ENCODE data around the gene HOMER1.

Gene HOMER1

DNA sequence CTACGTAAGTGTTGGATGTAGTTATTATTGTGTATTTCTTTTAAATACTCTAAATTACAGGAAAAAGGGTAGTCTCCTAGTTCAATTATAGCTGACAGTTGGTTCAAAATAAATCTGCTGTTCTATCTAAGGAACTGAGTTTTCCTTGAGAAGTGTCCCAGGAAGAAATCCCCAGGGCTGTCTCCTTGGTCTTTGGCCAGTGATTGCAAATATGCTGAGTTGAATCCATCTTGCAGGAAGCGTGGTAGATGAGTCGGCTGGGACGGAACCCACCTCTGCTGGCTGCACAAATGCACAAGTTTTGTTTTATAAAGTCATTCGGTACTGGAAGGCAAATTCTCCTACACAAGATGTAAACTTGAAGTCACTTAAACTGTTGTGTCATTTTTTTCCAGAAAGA, 30.2 kb upstream of the HOMER1 start:
- no peaks in the 10 kb centered on the region for H3K9me3 ChIP-seq (ENCODE audit: insufficient read depth, low read length)
- no peaks in the 10 kb centered on the region for H3K36me3 ChIP-seq (ENCODE audit: low read length)
- no peak overlapping the region for H3K27ac ChIP-seq (ENCODE audit: low read depth, low read length)
- no peak overlapping the region for H3K4me3 ChIP-seq (ENCODE audit: insufficient read depth, low read length, poor library complexity, severe bottlenecking)
- H3K9me2 ChIP-seq (replicated peaks; ENCODE audit: insufficient read depth, low read length), result no peaks in the 10 kb centered on the region
- H3K27me3 ChIP-seq (ENCODE audit: low read length), result no peaks in the 10 kb centered on the region
- H2AFZ ChIP-seq (ENCODE audit: low read depth, low read length, severe bottlenecking), result no peak overlapping the region
- no peaks in the 10 kb centered on the region for H4K20me1 ChIP-seq (ENCODE audit: low read depth, low read length)
- H3K79me2 ChIP-seq (ENCODE audit: insufficient read depth, low read length), result no peaks in the 10 kb centered on the region
- no peak overlapping the region for H3K9ac ChIP-seq (ENCODE audit: low read length)
- no peaks in the 10 kb centered on the region for H3F3A ChIP-seq (ENCODE audit: insufficient read depth)
- TF ChIP-seq, protein P1, sequence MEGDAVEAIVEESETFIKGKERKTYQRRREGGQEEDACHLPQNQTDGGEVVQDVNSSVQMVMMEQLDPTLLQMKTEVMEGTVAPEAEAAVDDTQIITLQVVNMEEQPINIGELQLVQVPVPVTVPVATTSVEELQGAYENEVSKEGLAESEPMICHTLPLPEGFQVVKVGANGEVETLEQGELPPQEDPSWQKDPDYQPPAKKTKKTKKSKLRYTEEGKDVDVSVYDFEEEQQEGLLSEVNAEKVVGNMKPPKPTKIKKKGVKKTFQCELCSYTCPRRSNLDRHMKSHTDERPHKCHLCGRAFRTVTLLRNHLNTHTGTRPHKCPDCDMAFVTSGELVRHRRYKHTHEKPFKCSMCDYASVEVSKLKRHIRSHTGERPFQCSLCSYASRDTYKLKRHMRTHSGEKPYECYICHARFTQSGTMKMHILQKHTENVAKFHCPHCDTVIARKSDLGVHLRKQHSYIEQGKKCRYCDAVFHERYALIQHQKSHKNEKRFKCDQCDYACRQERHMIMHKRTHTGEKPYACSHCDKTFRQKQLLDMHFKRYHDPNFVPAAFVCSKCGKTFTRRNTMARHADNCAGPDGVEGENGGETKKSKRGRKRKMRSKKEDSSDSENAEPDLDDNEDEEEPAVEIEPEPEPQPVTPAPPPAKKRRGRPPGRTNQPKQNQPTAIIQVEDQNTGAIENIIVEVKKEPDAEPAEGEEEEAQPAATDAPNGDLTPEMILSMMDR (IDR thresholded peaks at IDR 0.05; ENCODE audit: insufficient read depth, low read length, poor library complexity, severe bottlenecking), result no peak
- no peak for TF ChIP-seq EZH2phosphoT487 (conservative IDR thresholded peaks at IDR 0.05; ENCODE audit: low read length)
- no peak overlapping the region for H3K4me2 ChIP-seq (ENCODE audit: low read depth, low read length, poor library complexity, severe bottlenecking)

DNA sequence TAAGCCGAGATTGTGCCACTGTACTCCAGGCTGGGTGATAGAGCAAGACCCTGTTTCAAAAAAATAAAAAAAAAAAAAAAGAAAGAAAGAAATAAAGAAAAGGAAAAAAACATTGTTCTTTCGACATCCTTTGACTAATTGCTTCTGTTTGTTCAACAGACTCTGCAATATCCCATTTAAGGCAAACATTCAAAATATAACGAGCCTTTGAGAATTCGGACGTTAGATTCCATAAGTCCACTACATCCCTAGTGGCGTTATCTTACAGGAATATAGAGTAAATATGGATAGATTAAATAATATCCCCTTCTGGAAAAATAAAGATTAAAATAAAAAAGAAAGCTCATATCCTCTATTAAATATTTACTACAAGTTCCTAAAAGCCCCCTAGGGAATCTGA, 27.0 kb upstream of the HOMER1 start:
- TF ChIP-seq EZH2phosphoT487 (conservative IDR thresholded peaks at IDR 0.05; ENCODE audit: low read length), result no peak
- Histone ChIP-seq H3K27ac (ENCODE audit: low read depth, low read length) (no peak overlapping the region), H3K27me3 (ENCODE audit: low read length) (no peaks in the 10 kb centered on the region), H3K4me3 (ENCODE audit: insufficient read depth, low read length, poor library complexity, severe bottlenecking) (no peak overlapping the region), H3K79me2 (ENCODE audit: insufficient read depth, low read length) (no peaks in the 10 kb centered on the region), H3K9ac (ENCODE audit: low read length) (no peak overlapping the region), H2AFZ (ENCODE audit: low read depth, low read length, severe bottlenecking) (no peak overlapping the region), H3K4me2 (ENCODE audit: low read depth, low read length, poor library complexity, severe bottlenecking) (no peak overlapping the region), H4K20me1 (ENCODE audit: low read depth, low read length) (no peaks in the 10 kb centered on the region), H3K36me3 (ENCODE audit: low read length) (no peaks in the 10 kb centered on the region), H3K9me3 (ENCODE audit: insufficient read depth, low read length) (no peaks in the 10 kb centered on the region), H3K9me2 (replicated peaks; ENCODE audit: insufficient read depth, low read length) (no peaks in the 10 kb centered on the region), H3F3A (ENCODE audit: insufficient read depth) (no peaks in the 10 kb centered on the region)

DNA sequence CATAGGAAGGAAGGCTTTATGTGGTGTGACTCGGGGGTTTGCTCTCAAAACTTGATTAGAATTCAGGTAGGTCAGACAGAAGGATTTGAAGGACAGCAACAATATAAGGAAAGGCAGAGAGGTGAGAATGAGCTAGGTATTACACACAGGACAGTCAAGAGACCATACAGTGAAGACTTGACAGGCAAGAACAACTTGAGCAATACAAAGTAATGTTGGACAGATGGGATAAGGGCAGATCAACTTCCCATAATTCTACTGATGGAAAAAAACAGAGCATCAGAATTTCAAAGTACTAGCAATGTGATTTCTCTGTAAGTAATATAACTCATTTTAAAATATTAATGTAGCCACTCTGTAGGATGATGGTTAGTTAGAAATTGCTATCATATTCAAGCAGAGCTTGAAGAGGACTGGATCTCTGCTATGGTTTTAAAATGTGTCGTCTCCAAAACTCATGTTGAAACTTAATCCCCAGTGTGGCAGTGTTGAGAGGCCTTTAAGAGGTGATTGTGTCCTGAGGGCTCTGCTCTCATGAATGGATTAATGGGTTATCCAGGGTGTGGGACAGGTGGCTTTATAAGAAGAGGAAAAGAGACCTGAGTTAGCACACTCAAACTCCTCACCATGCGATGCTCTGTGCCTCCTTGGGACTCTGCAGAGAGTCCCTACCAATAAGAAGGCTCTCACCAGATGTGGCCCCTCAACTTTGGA, 22.4 kb upstream of the HOMER1 start:
- Histone ChIP-seq H3K4me3 (ENCODE audit: insufficient read depth, low read length, poor library complexity, severe bottlenecking) (no peak overlapping the region), H3K4me2 (ENCODE audit: low read depth, low read length, poor library complexity, severe bottlenecking) (no peak overlapping the region), H3K79me2 (ENCODE audit: insufficient read depth, low read length) (no peaks in the 10 kb centered on the region), H3K27ac (ENCODE audit: low read depth, low read length) (no peak overlapping the region), H3K27me3 (ENCODE audit: low read length) (no peaks in the 10 kb centered on the region), H2AFZ (ENCODE audit: low read depth, low read length, severe bottlenecking) (no peak overlapping the region), H3K9me2 (replicated peaks; ENCODE audit: insufficient read depth, low read length) (no peaks in the 10 kb centered on the region), H3F3A (ENCODE audit: insufficient read depth) (no peaks in the 10 kb centered on the region), H3K36me3 (ENCODE audit: low read length) (no peaks in the 10 kb centered on the region), H4K20me1 (ENCODE audit: low read depth, low read length) (no peaks in the 10 kb centered on the region), H3K9me3 (ENCODE audit: insufficient read depth, low read length) (no peaks in the 10 kb centered on the region), H3K9ac (ENCODE audit: low read length) (no peak overlapping the region)
- no peak for TF ChIP-seq EZH2phosphoT487 (conservative IDR thresholded peaks at IDR 0.05; ENCODE audit: low read length)
- TF ChIP-seq, protein P1 (IDR thresholded peaks at IDR 0.05; ENCODE audit: insufficient read depth, low read length, poor library complexity, severe bottlenecking), result no peak

DNA sequence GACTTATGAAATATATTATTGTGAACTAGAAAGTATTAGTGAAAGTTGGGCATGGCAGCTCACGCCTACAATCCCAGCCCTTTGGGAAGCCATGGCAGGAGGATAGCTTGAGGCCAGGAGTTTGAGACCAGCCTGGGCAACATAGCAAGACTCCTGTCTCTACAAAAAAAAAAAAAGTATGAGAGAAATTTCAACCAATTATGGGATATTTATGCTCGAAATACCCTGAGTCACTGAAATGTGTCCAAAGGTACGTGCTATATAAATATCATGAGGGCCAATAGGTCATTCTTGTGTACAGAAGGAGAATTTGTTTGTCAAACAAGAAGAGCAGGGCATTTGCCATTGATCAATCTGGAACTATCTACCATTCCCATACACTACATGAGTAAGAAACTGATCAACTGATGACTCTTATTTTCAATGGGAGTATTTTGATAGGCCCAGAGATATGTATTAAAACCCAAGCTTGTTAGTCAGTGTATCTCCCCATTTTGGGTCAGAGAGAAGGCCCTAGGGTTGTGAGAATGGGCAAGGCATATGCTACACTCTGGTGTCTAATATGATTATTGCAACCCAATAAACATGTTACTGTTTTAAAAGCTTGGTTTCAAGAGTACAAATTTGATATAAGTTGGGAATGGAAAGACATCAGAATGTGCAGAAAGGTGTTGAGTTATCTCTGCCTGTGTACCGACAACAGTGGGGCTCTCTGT, 21.7 kb upstream of the HOMER1 start:
- H3K9me3 ChIP-seq (ENCODE audit: insufficient read depth, low read length), result no peaks in the 10 kb centered on the region
- H2AFZ ChIP-seq (ENCODE audit: low read depth, low read length, severe bottlenecking), result no peak overlapping the region
- no peaks in the 10 kb centered on the region for H3K36me3 ChIP-seq (ENCODE audit: low read length)
- no peak overlapping the region for H3K4me3 ChIP-seq (ENCODE audit: insufficient read depth, low read length, poor library complexity, severe bottlenecking)
- no peak overlapping the region for H3K4me2 ChIP-seq (ENCODE audit: low read depth, low read length, poor library complexity, severe bottlenecking)
- H3F3A ChIP-seq (ENCODE audit: insufficient read depth), result no peaks in the 10 kb centered on the region
- H3K9ac ChIP-seq (ENCODE audit: low read length), result no peak overlapping the region
- no peaks in the 10 kb centered on the region for H3K79me2 ChIP-seq (ENCODE audit: insufficient read depth, low read length)
- no peaks in the 10 kb centered on the region for H4K20me1 ChIP-seq (ENCODE audit: low read depth, low read length)
- no peak overlapping the region for H3K27ac ChIP-seq (ENCODE audit: low read depth, low read length)
- no peaks in the 10 kb centered on the region for H3K9me2 ChIP-seq (replicated peaks; ENCODE audit: insufficient read depth, low read length)
- no peaks in the 10 kb centered on the region for H3K27me3 ChIP-seq (ENCODE audit: low read length)
- TF ChIP-seq, protein P1 (IDR thresholded peaks at IDR 0.05; ENCODE audit: insufficient read depth, low read length, poor library complexity, severe bottlenecking), result no peak
- TF ChIP-seq EZH2phosphoT487 (conservative IDR thresholded peaks at IDR 0.05; ENCODE audit: low read length), result no peak

Measured in SU-DHL-6 (cell line).